NCI-H748 (cell line): ENCODE measurements around the gene AGBL1.
"Not testable (repeated sequence)": the region's sequence is repeated elsewhere in the genome, so short reads cannot be mapped to it uniquely, and the experiment has no call there.

Experiments
- DNase-seq: peaks from one replicate; lab custom pipeline; 2025; ENCODE audit not compliant: unreplicated experiment; lab: John Stamatoyannopoulos, UW

AGBL1 gene

DNA sequence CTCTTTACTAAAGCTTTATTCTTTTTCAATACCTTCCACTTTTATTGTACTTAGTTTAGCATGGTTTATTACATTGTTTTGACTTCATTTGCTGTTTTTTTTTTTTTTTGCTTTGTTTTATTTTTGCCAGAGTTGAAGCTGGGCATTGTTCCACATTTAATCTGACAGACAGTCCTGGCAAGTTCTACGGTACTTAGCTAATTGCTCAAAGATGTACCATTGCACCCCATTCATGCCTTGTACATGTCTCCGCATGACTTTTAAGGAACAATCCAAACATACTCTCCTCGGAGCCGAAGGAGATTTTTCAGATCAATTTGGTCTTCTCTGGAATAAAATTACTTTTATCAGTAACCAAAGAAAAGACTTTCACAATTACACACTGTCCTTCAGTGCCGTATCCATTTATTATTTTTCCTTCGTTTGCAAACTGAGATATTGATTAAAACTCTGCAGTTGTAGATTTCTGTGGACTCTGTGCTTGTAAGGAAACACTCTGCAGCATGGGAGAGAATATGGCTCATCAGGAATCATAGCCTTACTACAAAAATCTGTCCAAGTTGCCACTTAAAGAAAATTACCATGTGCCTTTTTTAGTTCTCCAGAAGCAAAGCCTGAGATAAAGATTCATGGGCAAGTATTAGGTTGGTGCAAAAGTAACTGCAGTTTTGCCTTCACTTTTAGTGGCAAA lies 952.0 kb downstream of the AGBL1 start:
- no peak for DNase-seq

DNA sequence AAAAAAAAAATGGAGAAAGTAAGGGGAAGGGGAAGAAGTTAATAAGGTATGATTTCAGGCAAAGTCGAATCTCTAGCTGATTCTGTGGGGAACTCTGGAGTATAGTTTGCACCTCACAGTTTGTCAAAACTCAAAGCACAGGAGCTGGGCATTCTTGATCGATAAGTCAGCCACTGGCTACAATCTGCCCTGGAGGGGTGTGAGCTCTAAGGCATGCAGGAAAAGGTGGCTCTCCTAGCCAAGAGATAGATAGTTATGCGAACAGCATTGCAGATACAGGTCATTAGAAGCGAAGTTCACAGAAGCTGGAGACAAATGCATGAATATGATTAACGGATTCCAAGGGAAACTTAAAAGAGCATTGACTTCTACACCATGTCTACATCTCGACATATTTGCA lies 952.6 kb downstream of the AGBL1 start:
- DNase-seq = no peak

DNA sequence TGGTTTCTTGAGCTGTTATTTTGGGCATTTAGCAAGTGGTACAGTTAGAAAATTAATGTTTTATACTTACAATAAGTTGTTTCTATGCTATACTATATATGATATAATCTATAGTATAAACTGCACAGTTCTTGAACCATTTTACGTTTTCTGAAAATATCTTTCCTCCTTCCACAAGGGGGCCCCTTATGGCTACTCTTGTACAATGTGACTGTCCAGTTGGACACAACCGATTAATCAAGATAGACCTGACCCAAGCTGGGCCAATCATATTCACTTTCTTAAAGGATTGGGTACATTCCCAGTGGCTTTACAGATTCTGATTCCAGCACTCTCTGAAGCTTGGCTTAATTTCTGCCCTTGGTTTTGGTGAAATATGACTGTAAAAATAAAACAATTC lies 953.4 kb downstream of the AGBL1 start:
- peak; percentile 43 for DNase-seq

DNA sequence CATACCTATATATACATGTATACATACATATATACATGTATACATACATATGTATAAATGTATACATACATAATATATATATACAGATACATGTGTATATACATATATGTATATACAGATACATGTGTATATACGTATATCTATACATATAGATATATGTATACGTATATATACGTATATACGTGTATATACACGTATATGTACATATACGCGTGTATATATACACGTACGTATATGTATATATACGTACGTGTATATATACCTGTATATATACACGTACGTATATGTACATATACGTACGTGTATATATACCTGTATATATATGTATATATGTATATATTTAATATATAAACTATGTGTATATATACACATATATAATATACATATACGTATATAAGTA lies 955.2 kb downstream of the AGBL1 start:
- DNase-seq = no peak

DNA sequence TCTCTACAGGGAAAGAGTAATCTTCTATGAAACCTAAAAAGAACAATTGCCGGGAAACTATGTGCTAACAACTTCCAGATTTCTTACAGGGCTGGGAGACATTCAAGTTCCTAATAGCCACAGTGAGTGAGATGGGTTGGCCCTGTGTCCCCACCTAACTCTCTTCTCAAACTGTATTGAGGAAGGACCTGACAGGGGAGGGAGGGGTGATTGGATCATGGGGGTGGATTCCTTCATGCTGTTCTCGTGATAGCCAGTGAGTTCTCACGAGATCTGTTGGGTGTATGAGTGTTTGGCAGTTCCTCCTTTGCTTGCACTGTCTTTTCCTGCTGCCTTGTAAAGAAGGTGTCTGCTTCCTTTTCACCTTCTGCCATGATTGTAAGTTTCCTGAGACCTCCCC lies 958.7 kb downstream of the AGBL1 start:
- DNase-seq = no peak

DNA sequence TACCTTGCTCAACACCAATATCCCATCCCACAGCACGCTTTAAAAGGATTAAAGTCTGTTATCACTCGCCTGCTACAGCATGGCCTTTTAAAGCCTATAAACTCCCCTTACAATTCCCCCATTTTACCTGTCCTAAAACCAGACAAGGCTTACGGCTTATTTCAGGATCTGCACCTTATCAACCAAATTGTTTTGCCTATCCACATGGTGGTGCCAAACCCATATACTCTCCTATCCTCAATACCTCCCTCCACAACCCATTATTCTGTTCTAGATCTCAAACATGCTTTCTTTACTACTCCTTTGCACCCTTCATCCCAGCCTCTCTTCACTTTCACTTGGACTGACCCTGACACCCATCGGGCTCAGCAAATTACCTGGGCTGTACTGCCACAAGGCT lies 962.9 kb downstream of the AGBL1 start:
- not testable (repeated sequence) for DNase-seq

DNA sequence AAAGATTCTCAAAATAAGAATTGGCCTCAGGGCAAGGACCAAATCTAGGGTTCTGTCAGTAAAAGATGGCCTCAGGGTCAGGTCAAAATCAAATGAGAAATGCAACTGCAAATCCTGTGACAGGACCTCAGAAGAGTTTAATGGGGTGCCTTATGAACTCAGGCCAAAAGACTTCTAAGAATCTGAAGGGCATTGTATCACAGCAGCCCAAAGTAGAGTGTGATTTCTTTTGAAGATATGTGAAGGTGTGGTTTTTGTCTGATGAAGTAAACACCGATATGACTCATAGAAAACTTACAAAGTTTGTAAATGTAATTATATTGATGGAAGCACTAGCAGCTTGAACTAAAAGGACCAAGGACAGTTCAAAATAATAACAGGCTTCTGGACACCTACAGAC lies 966.1 kb downstream of the AGBL1 start:
- no peak for DNase-seq

DNA sequence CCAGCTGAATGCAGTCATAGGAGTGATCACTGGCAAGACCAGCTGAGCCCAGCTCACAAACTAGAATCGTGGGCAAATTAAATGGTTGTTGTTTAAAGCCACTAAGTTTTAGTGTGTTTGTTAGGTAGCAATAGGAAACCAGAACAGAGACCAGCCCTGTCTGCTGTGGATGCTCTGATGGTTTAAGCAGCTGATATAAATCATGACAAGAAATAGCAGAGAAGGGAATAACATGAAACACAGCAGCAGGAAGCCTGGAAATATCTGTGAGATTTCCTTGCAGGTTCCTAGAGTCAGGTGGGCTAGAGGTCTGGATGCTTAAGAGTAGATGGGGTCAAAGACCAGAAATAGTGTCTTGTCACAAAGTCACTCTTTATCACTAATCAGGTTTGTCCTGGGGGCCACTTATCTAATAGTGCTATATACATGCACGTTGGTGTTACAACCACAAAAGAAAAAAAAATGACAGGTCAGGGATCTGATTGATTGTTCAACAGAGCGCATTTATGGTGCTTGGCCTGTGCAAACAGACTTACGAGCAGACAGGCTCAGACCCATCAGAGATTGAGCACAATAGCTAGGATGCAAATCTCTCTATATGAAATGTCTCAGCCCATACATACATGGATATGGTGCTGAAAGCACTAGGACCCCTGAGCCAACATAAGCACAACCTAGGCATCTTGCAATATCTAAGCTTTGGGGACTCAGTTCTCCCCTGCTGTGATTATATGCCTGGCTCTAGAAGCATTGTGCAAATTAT lies 967.7 kb downstream of the AGBL1 start:
- DNase-seq = peak; percentile 77
